CD14-positive monocyte (primary cell): ENCODE measurements around the gene ZFX. TPM values are rescaled to one million over a fixed set of nuclear protein-coding genes. Genes with fewer than 3 reads are reported as not detected.

Experiments used
- DNase-seq, 3 donors: peaks; one replicate each; pipeline ENCODE4 v3.0.0-alpha.2; 2011 to 2022
- H2AFZ ChIP-seq: 2 replicates; pipeline ENCODE4 v1.6.0; 2012; ENCODE audit warnings: mild to moderate bottlenecking, low read depth, low read length, inconsistent platforms; ENCODE audit not compliant: insufficient read depth, poor library complexity, severe bottlenecking
- H3K27ac ChIP-seq, 2 donors: 1 replicate in 1 of 2; 2 replicates in 1 of 2; pipeline ENCODE4 v1.5.1; 2012 to 2013; ENCODE audit warnings: low read length in 2 of 2, control low read depth in 1 of 2, inconsistent platforms in 1 of 2, low read depth in 1 of 2, mild to moderate bottlenecking in 1 of 2
- H3K27me3 ChIP-seq, 2 donors: one replicate each; pipeline versions ENCODE4 v1.6.0 to v1.6.1; 2011 to 2013; ENCODE audit warnings: low read length in 2 of 2; ENCODE audit not compliant: control insufficient read depth in 2 of 2, insufficient read depth in 2 of 2
- H3K36me3 ChIP-seq, 2 donors: replicated peaks in 1 of 2; 1 replicate in 1 of 2; 2 replicates in 1 of 2; pipeline versions ENCODE4 v1.5.1 to v1.6.1; 2012 to 2013; ENCODE audit warnings: low read length in 2 of 2, control low read depth in 1 of 2, inconsistent platforms in 1 of 2, mild to moderate bottlenecking in 1 of 2; ENCODE audit not compliant: insufficient read depth in 2 of 2, control insufficient read depth in 1 of 2
- H3K4me1 ChIP-seq, 2 donors: 1 replicate in 1 of 2; 2 replicates in 1 of 2; pipeline versions ENCODE4 v1.5.1 to v1.6.1; 2012 to 2013; ENCODE audit warnings: low read length in 2 of 2, control low read depth in 1 of 2, inconsistent platforms in 1 of 2, mild to moderate bottlenecking in 1 of 2, moderate library complexity in 1 of 2; ENCODE audit not compliant: insufficient read depth in 2 of 2, control insufficient read depth in 1 of 2
- H3K4me2 ChIP-seq: replicated peaks from 2 replicates; pipeline ENCODE3; 2012; ENCODE audit warnings: low read length, moderate library complexity, mild to moderate bottlenecking; ENCODE audit not compliant: poor library complexity, severe bottlenecking; ENCODE audit errors: extremely low read depth
- H3K4me3 ChIP-seq, 3 experiments: fragments of 200-600 bp in 1 of 3; sonication (generic) in 1 of 3; replicated peaks in 1 of 3; 1 replicate in 2 of 3; 2 replicates in 1 of 3; pipeline ENCODE4 v1.5.1; 2011 to 2013; ENCODE audit warnings: low read length in 3 of 3, mild to moderate bottlenecking in 3 of 3, control low read depth in 2 of 3, low read depth in 2 of 3, inconsistent platforms in 1 of 3, moderate library complexity in 1 of 3
- H3K79me2 ChIP-seq: 2 replicates; pipeline ENCODE4 v1.6.0; 2012; ENCODE audit warnings: mild to moderate bottlenecking, control low read depth, inconsistent platforms, low read length, moderate library complexity; ENCODE audit not compliant: insufficient read depth
- H3K9ac ChIP-seq: 2 replicates; pipeline ENCODE4 v1.6.0; 2017; ENCODE audit warnings: low read length, mild to moderate bottlenecking; ENCODE audit not compliant: insufficient read depth, poor library complexity, severe bottlenecking
- H3K9me3 ChIP-seq, 2 donors: replicated peaks in 1 of 2; 1 replicate in 1 of 2; 2 replicates in 1 of 2; pipeline versions ENCODE4 v1.5.1 to v1.6.1; 2012 to 2013; ENCODE audit warnings: low read length in 2 of 2, control low read depth in 1 of 2; ENCODE audit not compliant: control insufficient read depth in 1 of 2, insufficient read depth in 1 of 2
- H4K20me1 ChIP-seq: 2 replicates; pipeline ENCODE4 v1.6.0; 2012; ENCODE audit warnings: mild to moderate bottlenecking, low read length, control low read depth, moderate library complexity; ENCODE audit not compliant: insufficient read depth
- H3K27ac Mint-ChIP-seq, 7 donors: one replicate each; pipeline ENCODE4 v1.8.0; 2020; ENCODE audit warnings: mild to moderate bottlenecking in 7 of 7, mixed read lengths in 7 of 7, moderate library complexity in 6 of 7, inconsistent platforms in 2 of 7
- H3K27me3 Mint-ChIP-seq, 3 donors: one replicate each; pipeline ENCODE4 v1.8.0; 2021 to 2022; ENCODE audit warnings: low read depth in 3 of 3, mild to moderate bottlenecking in 3 of 3, mixed read lengths in 3 of 3, moderate library complexity in 3 of 3, inconsistent platforms in 1 of 3
- H3K36me3 Mint-ChIP-seq, 2 donors: one replicate each; pipeline ENCODE4 v1.8.0; 2020; ENCODE audit warnings: mixed read lengths in 2 of 2, inconsistent platforms in 1 of 2, mild to moderate bottlenecking in 1 of 2
- H3K4me1 Mint-ChIP-seq: one replicate; pipeline ENCODE4 v1.8.0; 2020; ENCODE audit warnings: mild to moderate bottlenecking, mixed read lengths
- H3K4me3 Mint-ChIP-seq, 2 donors: one replicate each; pipeline ENCODE4 v1.8.0; 2020; ENCODE audit warnings: mild to moderate bottlenecking in 2 of 2, mixed read lengths in 2 of 2, moderate library complexity in 1 of 2
- H3K9me3 Mint-ChIP-seq, 7 donors: one replicate each; pipeline ENCODE4 v1.8.0; 2020 to 2022; ENCODE audit warnings: mixed read lengths in 7 of 7, mild to moderate bottlenecking in 6 of 7, moderate library complexity in 6 of 7, inconsistent platforms in 2 of 7
- CTCF ChIP-seq: fragments of 200-600 bp; IDR thresholded peaks from one replicate; pipeline ENCODE4 v1.8.0; 2022; ENCODE audit warnings: antibody characterized with exemption, mild to moderate bottlenecking
- WGBS: methylation state at CpG from one replicate; pipeline ENCODE4 v1.1.5; 2013; ENCODE audit warnings: missing lambda C conversion rate; ENCODE audit not compliant: insufficient coverage; 5-methylcytosine and 5-hydroxymethylcytosine counted together
- intact Hi-C, 2 donors: fragments of 100-400 bp; cut with micrococcal nuclease; formaldehyde crosslinking; loops; one replicate each; pipeline versions ENCODE4 v1.15.0 to v1.15.1; 2023
- polyA plus RNA-seq, 3 donors: library from polyadenylated mRNA; depleted of rRNA in 1 of 3; unstranded in 2 of 3; stranded (reverse) in 1 of 3; fragments of 300-500 nt in 2 of 3; fragments of >200 nt in 1 of 3; fragmentation: Illumina TruSeq in 2 of 3; gene quantifications; 1 replicate in 2 of 3; 2 replicates in 1 of 3; pipeline ENCODE4 v1.2.3, GENCODE V29; 2012 to 2021

ZFX gene
- polyA plus RNA-seq, 3 donors = 22.3 to 31.1 (median 30.2) TPM

GRCh38 chrX:24110069-24110468, 39.5 kb upstream of the ZFX start:
- no peaks in the 10 kb centered on the region for H3K79me2 ChIP-seq
- intact Hi-C loops = no loop called here
- H4K20me1 ChIP-seq = no peaks in the 10 kb centered on the region
- H3K27me3 Mint-ChIP-seq = peaks cover 0 to 46% (median 2%) of the 10 kb centered on the region in 3 donors
- no peak for TF ChIP-seq CTCF
- H3K4me2 ChIP-seq = no peak overlapping the region
- H3K9me3 Mint-ChIP-seq = peaks cover 0 to 2% (median 0%) of the 10 kb centered on the region in 7 donors
- no CpG with 5 or more reads among the region's 2 CpGs for WGBS
- H3K9ac ChIP-seq = no peak overlapping the region
- no peaks in the 10 kb centered on the region for H3K9me3 ChIP-seq
- no peaks in the 10 kb centered on the region for H3K36me3 Mint-ChIP-seq
- no peaks in the 10 kb centered on the region for H3K36me3 ChIP-seq
- no peak overlapping the region for H2AFZ ChIP-seq
- no peak overlapping the region for H3K27ac ChIP-seq
- H3K27me3 ChIP-seq = peaks cover 0 to 8% of the 10 kb centered on the region in 2 donors
- H3K4me1 ChIP-seq = no peaks in the 10 kb centered on the region
- H3K27ac Mint-ChIP-seq = no peak overlapping the region
- H3K4me1 Mint-ChIP-seq = no peaks in the 10 kb centered on the region
- H3K4me3 Mint-ChIP-seq = no peak overlapping the region
- H3K4me3 ChIP-seq = no peak overlapping the region
- no peak for DNase-seq

DNA sequence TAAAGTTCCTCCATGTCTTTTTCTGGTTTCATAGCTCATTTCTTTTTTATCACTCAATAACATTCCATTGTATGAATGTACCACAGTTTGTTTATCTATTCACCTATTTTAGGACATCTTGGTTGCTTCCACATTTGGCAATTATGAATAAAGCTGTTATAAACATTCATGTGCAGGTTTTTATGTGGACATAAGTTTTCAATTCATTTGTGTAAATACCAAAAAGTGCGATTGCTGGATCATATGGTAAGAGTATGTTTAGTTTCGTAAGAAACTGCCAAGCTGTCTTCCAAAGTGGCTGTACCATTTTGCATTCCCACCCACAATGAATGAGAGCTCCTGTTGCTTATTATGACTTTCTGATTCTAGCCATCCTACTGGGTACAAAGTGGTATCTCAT, 36.3 kb upstream of the ZFX start:
- Mint-ChIP-seq H3K36me3 (no peaks in the 10 kb centered on the region), H3K27me3 (peaks cover 0 to 49% (median 2%) of the 10 kb centered on the region in 3 donors), H3K27ac (no peak overlapping the region), H3K9me3 (peaks cover 0 to 2% (median 0%) of the 10 kb centered on the region in 7 donors), H3K4me3 (no peak overlapping the region), H3K4me1 (no peaks in the 10 kb centered on the region)
- Histone ChIP-seq H3K27ac (no peak overlapping the region), H3K79me2 (no peaks in the 10 kb centered on the region), H3K4me1 (no peaks in the 10 kb centered on the region), H3K27me3 (peaks cover 0 to 2% of the 10 kb centered on the region in 2 donors), H3K4me2 (no peak overlapping the region), H3K4me3 (no peak overlapping the region), H3K9ac (no peak overlapping the region), H2AFZ (no peak overlapping the region), H3K36me3 (no peaks in the 10 kb centered on the region), H4K20me1 (no peaks in the 10 kb centered on the region), H3K9me3 (no peaks in the 10 kb centered on the region)
- DNase-seq = no peak
- TF ChIP-seq CTCF = no peak
- no CpG with 5 or more reads among the region's 2 CpGs for WGBS
- intact Hi-C loops = no loop called here
